H9 (cell line): Measurements from ENCODE around the gene CFAP69. TPM values are rescaled to one million over a fixed set of nuclear protein-coding genes. Genes with fewer than 3 reads are reported as not detected.

ENCODE experiments used
- DNase-seq: peaks from one replicate; pipeline ENCODE4 v3.0.0-alpha.2; 2017
- H2AFZ ChIP-seq: one replicate; pipeline ENCODE4 v1.6.1; 2013; ENCODE audit warnings: mild to moderate bottlenecking, low read length, control low read depth, moderate library complexity
- H2AK5ac ChIP-seq: 2 replicates; pipeline ENCODE4 v1.6.1; 2013; ENCODE audit warnings: low read length, control low read depth, mixed read lengths; ENCODE audit not compliant: insufficient read length
- H2BK120ac ChIP-seq: one replicate; pipeline ENCODE4 v1.6.1; 2013; ENCODE audit warnings: low read depth, mild to moderate bottlenecking, low read length, control low read depth, inconsistent platforms; ENCODE audit not compliant: poor library complexity, severe bottlenecking
- H2BK12ac ChIP-seq: 2 replicates; pipeline ENCODE4 v1.6.1; 2013; ENCODE audit warnings: low read length, control low read depth, mixed read lengths, low read depth; ENCODE audit not compliant: insufficient read length
- H2BK15ac ChIP-seq: 2 replicates; pipeline ENCODE4 v1.6.1; 2013; ENCODE audit warnings: low read depth, low read length, control low read depth
- H2BK20ac ChIP-seq: one replicate; pipeline ENCODE4 v1.6.1; 2013; ENCODE audit warnings: low read depth, mild to moderate bottlenecking, low read length, control low read depth, inconsistent platforms; ENCODE audit not compliant: poor library complexity, severe bottlenecking
- H2BK5ac ChIP-seq: 2 replicates; pipeline ENCODE4 v1.6.1; 2013; ENCODE audit warnings: low read length, control low read depth, mixed read lengths; ENCODE audit not compliant: insufficient read length
- H3K14ac ChIP-seq: 2 replicates; pipeline ENCODE4 v1.6.1; 2013; ENCODE audit warnings: low read length, control low read depth; ENCODE audit not compliant: insufficient read depth
- H3K18ac ChIP-seq: 2 replicates; pipeline ENCODE4 v1.6.1; 2013; ENCODE audit warnings: low read depth, mild to moderate bottlenecking, mixed read lengths, low read length, control low read depth; ENCODE audit not compliant: insufficient read length
- H3K23ac ChIP-seq: 2 replicates; pipeline ENCODE4 v1.6.1; 2013; ENCODE audit warnings: low read length, control low read depth, mixed read lengths, low read depth; ENCODE audit not compliant: insufficient read length
- H3K23me2 ChIP-seq: 2 replicates; pipeline ENCODE4 v1.6.1; 2013; ENCODE audit warnings: low read depth, mild to moderate bottlenecking, mixed read lengths, low read length, control low read depth; ENCODE audit not compliant: insufficient read length, poor library complexity, severe bottlenecking
- H3K27ac ChIP-seq: 2 replicates; pipeline ENCODE4 v1.5.1; 2013; ENCODE audit warnings: low read length, control low read depth, mixed read lengths, low read depth; ENCODE audit not compliant: insufficient read length
- H3K27me3 ChIP-seq: 2 replicates; pipeline ENCODE4 v1.6.1; 2013; ENCODE audit warnings: low read length, control low read depth, inconsistent platforms; ENCODE audit not compliant: insufficient read depth
- H3K4ac ChIP-seq: 2 replicates; pipeline ENCODE4 v1.6.1; 2013; ENCODE audit warnings: low read depth, mild to moderate bottlenecking, control low read depth, inconsistent platforms, low read length, moderate library complexity
- H3K4me1 ChIP-seq: 2 replicates; pipeline ENCODE4 v1.6.1; 2013; ENCODE audit warnings: low read length, control low read depth, inconsistent platforms; ENCODE audit not compliant: insufficient read depth
- H3K4me2 ChIP-seq: 2 replicates; pipeline ENCODE4 v1.6.1; 2013; ENCODE audit warnings: low read length, control low read depth, mixed read lengths; ENCODE audit not compliant: insufficient read length, insufficient read depth
- H3K56ac ChIP-seq: 2 replicates; pipeline ENCODE4 v1.6.1; 2013; ENCODE audit warnings: low read depth, mild to moderate bottlenecking, mixed read lengths, low read length, control low read depth; ENCODE audit not compliant: insufficient read length
- H3K79me1 ChIP-seq: 2 replicates; pipeline ENCODE4 v1.6.1; 2013; ENCODE audit warnings: low read depth, mild to moderate bottlenecking, moderate library complexity, low read length, control low read depth, inconsistent platforms; ENCODE audit not compliant: insufficient read depth, poor library complexity, severe bottlenecking
- H3K79me2 ChIP-seq: 2 replicates; pipeline ENCODE4 v1.6.1; 2013; ENCODE audit warnings: low read length, control low read depth, inconsistent platforms; ENCODE audit not compliant: insufficient read depth
- H3K9ac ChIP-seq: 2 replicates; pipeline ENCODE4 v1.6.1; 2013; ENCODE audit warnings: low read length, control low read depth, mixed read lengths; ENCODE audit not compliant: insufficient read length; ENCODE audit errors: extremely low read depth
- H3K9me3 ChIP-seq: one replicate; pipeline ENCODE4 v1.6.1; 2013; ENCODE audit warnings: low read depth, low read length, inconsistent platforms; ENCODE audit not compliant: control insufficient read depth
- H3T11ph ChIP-seq: one replicate; pipeline ENCODE4 v1.6.1; 2013; ENCODE audit warnings: mild to moderate bottlenecking, low read length, control low read depth, inconsistent platforms
- H4K20me1 ChIP-seq: one replicate; pipeline ENCODE4 v1.6.1; 2013; ENCODE audit not compliant: control insufficient read depth, insufficient read length, insufficient read depth
- H4K5ac ChIP-seq: 2 replicates; pipeline ENCODE4 v1.6.1; 2013; ENCODE audit warnings: low read depth, mild to moderate bottlenecking, mixed read lengths, low read length, control low read depth; ENCODE audit not compliant: insufficient read length
- H4K8ac ChIP-seq: replicated peaks from 2 replicates; pipeline ENCODE4 v1.6.1; 2013; ENCODE audit warnings: low read length, control low read depth, mixed read lengths, low read depth; ENCODE audit not compliant: insufficient read length
- H4K91ac ChIP-seq: 2 replicates; pipeline ENCODE4 v1.6.1; 2013; ENCODE audit warnings: low read depth, mild to moderate bottlenecking, moderate library complexity, mixed read lengths, low read length, control low read depth; ENCODE audit not compliant: insufficient read length
- H3K27ac Mint-ChIP-seq, 3 experiments: 2 replicates in 2 of 3; 3 replicates in 1 of 3; pipeline ENCODE4 v1.8.0; 2020 to 2021; ENCODE audit warnings: mixed read lengths in 3 of 3, mild to moderate bottlenecking in 1 of 3, moderate library complexity in 1 of 3
- H3K27me3 Mint-ChIP-seq: 2 replicates; pipeline ENCODE4 v1.8.0; 2021; ENCODE audit warnings: low read depth, mild to moderate bottlenecking, moderate library complexity, mixed read lengths
- H3K36me3 Mint-ChIP-seq, 3 experiments: 2 replicates in 2 of 3; 3 replicates in 1 of 3; pipeline ENCODE4 v1.8.0; 2020 to 2021; ENCODE audit warnings: low read depth in 3 of 3, mixed read lengths in 3 of 3; ENCODE audit not compliant: insufficient read depth in 1 of 3
- H3K4me1 Mint-ChIP-seq, 2 experiments: 2 replicates each; pipeline ENCODE4 v1.8.0; 2020; ENCODE audit warnings: mixed read lengths in 2 of 2
- H3K4me3 Mint-ChIP-seq, 2 experiments: 2 replicates in 1 of 2; 3 replicates in 1 of 2; pipeline ENCODE4 v1.8.0; 2020 to 2021; ENCODE audit warnings: mild to moderate bottlenecking in 2 of 2, mixed read lengths in 2 of 2, moderate library complexity in 1 of 2
- H3K9me3 Mint-ChIP-seq, 2 experiments: 2 replicates in 1 of 2; 3 replicates in 1 of 2; pipeline ENCODE4 v1.8.0; 2020; ENCODE audit warnings: mild to moderate bottlenecking in 2 of 2, mixed read lengths in 2 of 2, moderate library complexity in 1 of 2
- WGBS: extraction: QIAGEN DNeasy Blood & Tissue Kit; methylation state at CpG from one replicate; pipeline ENCODE4 v1.1.7; 2013; ENCODE audit warnings: missing lambda C conversion rate, low lambda C conversion rate, mixed read lengths; ENCODE audit not compliant: insufficient read length; ENCODE audit errors: extremely low coverage; 5-methylcytosine and 5-hydroxymethylcytosine counted together
- total RNA-seq: library from RNA; stranded (reverse); gene quantifications from 2 replicates; pipeline ENCODE4 v1.2.1, GENCODE V29; 2021
- TF ChIP-seq, protein P1 (sequence below): fragments of 200-600 bp; sonication (generic); conservative IDR thresholded peaks from 3 replicates; pipeline ENCODE4 v1.8.0; 2021; ENCODE audit warnings: antibody characterized with exemption, mild to moderate bottlenecking

The CFAP69 gene
- total RNA-seq, 1 experiment from 2014 or later = 2.9 TPM

DNA sequence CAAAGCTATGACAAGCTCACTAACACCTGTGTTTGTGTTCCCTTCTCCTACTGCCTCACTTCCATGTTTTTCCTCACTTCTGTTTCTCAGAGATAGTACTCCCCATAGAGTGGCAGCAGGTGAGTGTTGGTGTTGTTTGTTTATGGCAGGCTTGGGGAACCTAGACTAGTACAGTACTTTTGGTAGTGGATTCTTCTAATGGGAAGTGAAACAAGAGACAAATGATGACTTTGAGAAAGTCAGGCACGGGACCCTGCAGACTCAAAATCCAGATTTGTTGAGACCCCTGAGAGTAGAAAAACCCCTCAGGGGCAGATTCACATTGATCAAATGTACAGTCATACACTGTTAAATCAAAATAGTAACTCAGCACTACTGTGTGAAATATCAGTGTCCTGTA lies 6.4 kb upstream of the CFAP69 start:
- Histone ChIP-seq H2AK5ac (no peak overlapping the region), H3K18ac (no peak overlapping the region), H2BK15ac (no peak overlapping the region), H3K23me2 (no peaks in the 10 kb centered on the region), H3K79me2 (no peaks in the 10 kb centered on the region), H3K27ac (no peak overlapping the region), H3K9ac (no peak overlapping the region), H2BK120ac (no peak overlapping the region), H4K91ac (no peak overlapping the region), H4K5ac (no peak overlapping the region), H3T11ph (no peak overlapping the region), H3K4me1 (no peaks in the 10 kb centered on the region; the same call in 1 of the 2 replicates), H2BK12ac (no peak overlapping the region), H2AFZ (no peak overlapping the region), H3K56ac (no peak overlapping the region), H3K4ac (no peak overlapping the region), H2BK5ac (no peak overlapping the region), H3K4me2 (no peak overlapping the region), H4K8ac (no peak overlapping the region), H3K14ac (no peak overlapping the region), H3K79me1 (no peaks in the 10 kb centered on the region), H4K20me1 (no peaks in the 10 kb centered on the region), H3K23ac (no peak overlapping the region), H2BK20ac (no peak overlapping the region), H3K27me3 (no peaks in the 10 kb centered on the region), H3K9me3 (no peaks in the 10 kb centered on the region)
- no peaks in the 10 kb centered on the region for H3K9me3 Mint-ChIP-seq
- no peak for DNase-seq
- TF ChIP-seq, protein P1, sequence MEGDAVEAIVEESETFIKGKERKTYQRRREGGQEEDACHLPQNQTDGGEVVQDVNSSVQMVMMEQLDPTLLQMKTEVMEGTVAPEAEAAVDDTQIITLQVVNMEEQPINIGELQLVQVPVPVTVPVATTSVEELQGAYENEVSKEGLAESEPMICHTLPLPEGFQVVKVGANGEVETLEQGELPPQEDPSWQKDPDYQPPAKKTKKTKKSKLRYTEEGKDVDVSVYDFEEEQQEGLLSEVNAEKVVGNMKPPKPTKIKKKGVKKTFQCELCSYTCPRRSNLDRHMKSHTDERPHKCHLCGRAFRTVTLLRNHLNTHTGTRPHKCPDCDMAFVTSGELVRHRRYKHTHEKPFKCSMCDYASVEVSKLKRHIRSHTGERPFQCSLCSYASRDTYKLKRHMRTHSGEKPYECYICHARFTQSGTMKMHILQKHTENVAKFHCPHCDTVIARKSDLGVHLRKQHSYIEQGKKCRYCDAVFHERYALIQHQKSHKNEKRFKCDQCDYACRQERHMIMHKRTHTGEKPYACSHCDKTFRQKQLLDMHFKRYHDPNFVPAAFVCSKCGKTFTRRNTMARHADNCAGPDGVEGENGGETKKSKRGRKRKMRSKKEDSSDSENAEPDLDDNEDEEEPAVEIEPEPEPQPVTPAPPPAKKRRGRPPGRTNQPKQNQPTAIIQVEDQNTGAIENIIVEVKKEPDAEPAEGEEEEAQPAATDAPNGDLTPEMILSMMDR = no peak
- no CpG with 5 or more reads among the region's 1 CpG for WGBS
- H3K4me3 Mint-ChIP-seq = no peak overlapping the region
- H3K27ac Mint-ChIP-seq = no peak overlapping the region
- H3K36me3 Mint-ChIP-seq = no peaks in the 10 kb centered on the region; a peak in 1 of 7 replicates
- peaks cover 3% of the 10 kb centered on the region; the same call in 1 of the 2 replicates for H3K27me3 Mint-ChIP-seq
- H3K4me1 Mint-ChIP-seq = peaks cover 5 to 14% of the 10 kb centered on the region in 2 experiments; a peak in 3 of 4 replicates
